COR-L47 (cell line): ENCODE data around the gene JAK2.
"Not testable (repeated sequence)": the region's sequence is repeated elsewhere in the genome, so short reads cannot be mapped to it uniquely, and the experiment has no call there.

Source experiments
- DNase-seq: peaks from one replicate; lab custom pipeline; 2025; lab: John Stamatoyannopoulos, UW

JAK2 gene

DNA sequence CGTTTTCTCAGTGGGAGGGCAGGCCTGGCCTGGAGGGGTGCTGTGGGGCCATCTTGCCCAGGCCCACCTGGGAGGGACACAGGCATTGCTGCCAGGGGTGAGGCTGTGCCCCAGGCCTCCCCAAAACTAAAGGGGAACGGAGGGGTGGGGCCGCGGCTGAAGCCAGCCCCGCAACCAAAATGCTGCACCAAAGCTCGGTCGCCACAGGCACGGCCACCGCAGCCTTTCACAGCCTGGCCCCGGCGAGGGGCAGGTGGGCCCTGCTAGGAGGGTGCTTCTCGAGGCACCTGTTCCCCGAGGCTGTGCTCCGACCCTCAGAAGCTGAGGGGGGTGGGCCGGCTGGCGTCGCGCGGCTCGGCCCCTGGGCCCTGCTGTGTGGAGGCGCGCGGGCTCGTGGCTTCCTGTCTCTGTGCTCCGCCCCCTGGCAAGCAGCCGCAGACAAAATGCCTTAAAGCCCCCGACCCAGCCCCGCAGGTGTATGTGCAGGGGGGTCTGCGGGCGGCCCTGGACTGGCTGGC, 57.6 kb downstream of the JAK2 start:
- no peak for DNase-seq

DNA sequence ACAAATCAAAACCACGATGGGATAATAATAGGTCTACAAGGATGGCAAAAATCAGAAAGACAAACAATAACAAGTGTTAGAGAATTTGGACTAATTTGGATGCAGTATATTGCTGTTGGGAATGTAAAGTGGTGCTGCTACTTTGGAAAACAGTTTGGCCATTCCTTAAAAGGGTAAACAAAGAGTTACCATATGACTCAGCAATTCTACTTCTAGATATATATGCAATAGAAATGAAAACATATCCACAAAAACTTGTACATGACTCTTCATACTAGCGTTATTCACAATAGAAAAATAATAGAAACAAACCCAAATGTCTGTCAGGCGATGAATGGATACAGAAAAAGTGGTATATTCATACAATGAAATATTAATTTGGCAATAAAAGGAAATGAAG, 58.3 kb downstream of the JAK2 start:
- DNase-seq, result no peak

- DNase-seq, result no peak
Observed at GRCh38 chr9:5044160-5044559, 59.1 kb downstream of the JAK2 start.

DNA sequence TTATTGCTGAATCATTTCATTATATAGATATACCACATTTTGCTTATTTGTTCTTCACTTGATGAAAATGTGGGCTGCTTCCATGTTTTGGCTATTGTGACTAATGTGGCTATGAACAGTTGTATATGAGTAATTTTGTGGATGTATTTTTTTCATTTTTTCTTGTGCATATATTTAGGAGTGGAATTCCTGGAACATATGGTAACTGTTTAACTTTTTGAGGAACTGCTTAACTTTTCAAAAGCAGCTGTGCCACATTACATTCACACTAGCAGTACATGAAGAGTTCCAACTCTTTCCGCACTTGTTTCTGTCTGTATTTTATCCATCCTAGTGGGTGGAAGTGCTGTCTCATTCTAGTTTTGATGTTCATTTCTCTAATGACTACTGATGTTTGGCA, 67.8 kb downstream of the JAK2 start:
- DNase-seq, result no peak

DNA sequence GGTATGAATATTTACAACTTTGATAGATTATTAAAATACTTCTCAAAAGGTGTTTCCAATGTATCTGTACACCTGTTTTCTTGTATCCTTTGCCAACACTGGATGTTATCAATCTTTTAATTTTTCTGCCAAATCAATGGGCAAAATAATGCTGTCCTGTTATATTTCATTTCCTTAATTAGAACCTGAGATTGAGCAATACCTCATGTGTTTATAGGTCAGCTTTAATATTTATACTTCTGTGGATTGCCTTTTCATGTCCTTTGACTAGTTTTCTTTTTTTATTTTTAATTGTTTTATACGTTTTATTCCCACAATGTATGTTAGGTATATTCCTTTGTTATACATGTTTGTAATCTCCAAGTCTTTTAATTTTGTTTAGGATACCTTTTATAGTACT, 77.6 kb downstream of the JAK2 start:
- no peak for DNase-seq

DNA sequence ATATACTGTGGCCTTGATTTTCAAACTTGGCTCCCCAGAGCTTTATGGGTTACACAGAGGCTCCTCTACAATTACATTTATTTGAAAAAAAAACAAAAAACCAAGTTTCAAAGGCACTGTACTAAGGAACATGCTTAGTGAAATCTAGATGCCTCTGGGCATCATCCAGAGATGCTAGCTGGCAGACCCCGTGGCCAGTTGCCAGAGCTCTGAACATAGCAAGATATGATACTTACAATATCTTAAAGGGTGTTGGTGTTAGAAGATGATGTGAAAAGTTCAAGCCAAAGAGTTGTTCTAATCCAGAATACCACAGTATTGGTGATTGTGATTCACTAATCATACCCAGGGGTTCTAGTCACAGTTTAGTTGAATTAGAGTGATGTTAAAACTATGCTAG, 87.8 kb downstream of the JAK2 start:
- DNase-seq, result no peak

GRCh38 chr9:5073701-5074100, 88.6 kb downstream of the JAK2 start:
- DNase-seq, result no peak

- no peak for DNase-seq
Observed at GRCh38 chr9:5085993-5086392, 100.9 kb downstream of the JAK2 start.

DNA sequence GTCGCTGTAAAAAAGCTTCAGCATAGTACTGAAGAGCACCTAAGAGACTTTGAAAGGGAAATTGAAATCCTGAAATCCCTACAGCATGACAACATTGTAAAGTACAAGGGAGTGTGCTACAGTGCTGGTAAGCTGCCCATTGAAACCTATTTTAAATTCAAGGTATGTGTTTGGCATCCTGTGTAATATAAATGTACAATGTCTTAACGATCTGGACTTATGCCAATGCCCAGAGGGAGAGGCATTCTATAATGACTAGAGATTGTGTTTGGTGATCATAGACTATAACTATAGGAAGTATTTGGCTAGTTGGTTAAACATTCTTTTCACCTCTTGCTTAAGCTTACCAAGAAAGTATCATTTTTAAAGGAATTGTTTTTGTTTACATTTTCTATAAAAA, 104.7 kb downstream of the JAK2 start:
- DNase-seq, result peak; percentile 60

- no peak for DNase-seq
Observed at GRCh38 chr9:5095795-5096194, 110.7 kb downstream of the JAK2 start.

- no peak for DNase-seq
Observed at GRCh38 chr9:5099466-5099865, 114.4 kb downstream of the JAK2 start.

DNA sequence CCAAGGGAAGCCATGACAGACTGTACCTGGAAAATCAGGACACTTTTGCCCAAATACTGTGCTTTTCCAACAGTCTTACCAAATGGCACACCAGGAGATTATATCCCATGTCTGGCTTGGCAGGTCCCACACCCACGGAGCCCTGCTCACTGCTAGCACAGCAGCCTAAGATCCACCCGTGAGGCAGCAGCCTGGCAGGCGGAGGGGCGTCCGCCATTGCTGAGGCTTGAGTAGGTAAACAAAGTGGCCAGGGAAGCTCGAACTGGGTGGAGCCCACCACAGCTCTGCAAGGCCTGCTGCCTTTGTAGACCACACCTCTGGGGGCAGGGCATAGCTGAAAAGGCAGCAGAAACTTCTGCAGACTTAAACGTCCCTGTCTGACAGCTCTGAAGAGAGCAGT, 116.1 kb downstream of the JAK2 start:
- not testable (repeated sequence) for DNase-seq

GRCh38 chr9:5106517-5106916, 121.4 kb downstream of the JAK2 start:
- DNase-seq, result not testable (repeated sequence)

DNA sequence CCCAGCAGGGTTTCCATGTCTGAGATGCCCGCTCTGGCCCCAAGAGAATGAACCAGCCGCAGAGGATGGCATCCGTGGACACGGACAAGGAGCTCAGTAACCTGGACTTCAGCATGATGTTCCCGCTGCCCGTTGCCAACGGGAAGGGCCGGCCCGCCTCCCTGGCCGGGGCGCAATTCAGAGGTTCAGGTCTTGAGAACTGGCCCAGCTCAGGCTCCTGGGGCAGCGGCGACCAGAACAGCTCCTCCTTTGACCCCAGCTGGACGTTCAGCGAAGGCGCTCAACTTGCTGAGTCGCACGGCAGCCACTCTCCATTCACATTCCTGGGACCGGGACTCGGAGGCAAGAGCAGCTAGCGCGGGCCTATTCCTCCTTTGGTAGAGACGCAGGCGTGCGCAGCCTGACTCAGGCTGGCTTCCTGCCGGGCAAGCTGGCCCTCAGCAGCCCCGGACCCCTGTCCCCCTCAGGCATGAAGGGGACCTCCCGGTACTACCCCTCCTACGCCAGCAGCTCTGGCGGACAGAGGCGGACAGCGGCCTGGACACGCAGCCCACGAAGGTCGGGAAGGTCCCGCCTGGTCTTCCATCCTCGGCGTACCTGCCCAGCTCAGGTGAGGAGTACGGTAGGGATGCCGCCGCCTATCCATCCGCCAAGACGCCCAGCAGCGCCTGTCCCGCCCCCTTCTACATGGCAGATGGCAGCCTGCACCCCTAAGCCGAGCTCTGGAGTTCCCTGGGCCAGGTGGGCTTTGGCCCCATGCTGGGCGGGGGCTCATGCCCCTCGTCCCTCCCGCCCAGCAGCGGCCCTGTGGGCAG, 126.0 kb downstream of the JAK2 start:
- DNase-seq, result no peak

DNA sequence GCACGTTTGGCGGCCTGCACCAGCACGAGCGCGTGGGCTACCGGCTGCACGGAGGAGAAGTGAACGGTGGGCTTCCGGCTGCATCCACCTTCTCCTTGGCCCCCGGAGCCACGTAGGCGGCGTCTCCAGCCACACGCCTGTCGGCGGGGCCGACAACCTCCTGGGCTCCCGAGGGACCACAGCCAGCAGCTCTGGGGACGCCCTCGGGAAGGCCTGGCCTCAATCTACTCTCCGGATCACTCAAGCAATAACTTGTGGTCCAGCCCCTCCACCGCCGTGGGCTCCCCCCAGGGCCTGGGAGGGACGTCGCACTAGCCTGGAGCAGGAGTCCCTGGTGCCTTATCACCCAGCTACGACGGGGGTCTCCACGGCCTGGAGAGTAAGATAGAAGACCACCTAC, 126.6 kb downstream of the JAK2 start:
- DNase-seq, result no peak

DNA sequence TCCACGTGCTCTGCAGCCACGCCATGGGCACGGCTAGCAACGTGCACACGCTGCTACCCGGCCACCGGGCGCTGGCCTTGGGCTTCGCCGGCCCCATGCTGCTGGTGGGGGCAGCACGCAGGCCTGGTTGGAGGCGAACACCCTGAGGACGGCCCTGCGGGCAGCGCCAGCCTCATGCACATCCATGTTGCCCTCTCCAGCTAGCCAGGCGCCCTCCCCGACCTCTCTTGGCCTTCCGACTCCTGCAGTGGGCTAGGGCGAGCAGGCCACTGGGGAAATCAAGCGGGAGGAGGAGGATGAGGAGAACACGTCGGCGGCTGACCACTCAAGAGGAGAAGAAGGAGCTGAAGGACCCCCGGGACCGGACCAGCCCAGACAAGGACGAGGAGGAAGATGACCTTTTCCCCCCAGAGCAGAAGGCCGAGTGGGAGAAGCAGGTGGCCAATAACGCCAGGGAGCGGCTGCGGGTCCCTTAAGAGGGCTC, 127.1 kb downstream of the JAK2 start:
- no peak for DNase-seq

- DNase-seq, result no peak
Observed at GRCh38 chr9:5112646-5113045, 127.6 kb downstream of the JAK2 start.

- DNase-seq, result no peak
Observed at GRCh38 chr9:5113523-5113922, 128.5 kb downstream of the JAK2 start.

GRCh38 chr9:5113994-5114748, 129.1 kb downstream of the JAK2 start:
- DNase-seq, result no peak

GRCh38 chr9:5122116-5122515, 137.0 kb downstream of the JAK2 start:
- no peak for DNase-seq

DNA sequence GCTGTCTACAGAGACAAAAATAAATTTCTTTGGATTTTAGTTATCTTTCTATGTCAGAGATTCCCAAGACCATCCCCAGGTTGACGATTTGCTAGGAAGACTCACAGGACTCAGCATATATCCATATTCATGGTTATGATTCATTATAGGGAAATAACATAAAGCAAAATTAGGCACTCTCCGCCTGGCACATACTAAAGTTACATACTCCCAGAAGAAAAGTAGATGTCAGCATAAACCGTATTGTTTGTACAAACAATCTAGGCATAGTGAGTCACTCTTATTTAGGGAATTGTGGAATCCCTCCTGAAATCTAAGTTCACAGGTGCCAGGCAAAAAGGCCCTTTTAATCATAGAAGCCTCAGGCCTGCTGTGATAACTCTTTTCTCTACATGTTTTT, 137.4 kb downstream of the JAK2 start:
- no peak for DNase-seq

GRCh38 chr9:5140151-5140550, 155.1 kb downstream of the JAK2 start:
- no peak for DNase-seq

DNA sequence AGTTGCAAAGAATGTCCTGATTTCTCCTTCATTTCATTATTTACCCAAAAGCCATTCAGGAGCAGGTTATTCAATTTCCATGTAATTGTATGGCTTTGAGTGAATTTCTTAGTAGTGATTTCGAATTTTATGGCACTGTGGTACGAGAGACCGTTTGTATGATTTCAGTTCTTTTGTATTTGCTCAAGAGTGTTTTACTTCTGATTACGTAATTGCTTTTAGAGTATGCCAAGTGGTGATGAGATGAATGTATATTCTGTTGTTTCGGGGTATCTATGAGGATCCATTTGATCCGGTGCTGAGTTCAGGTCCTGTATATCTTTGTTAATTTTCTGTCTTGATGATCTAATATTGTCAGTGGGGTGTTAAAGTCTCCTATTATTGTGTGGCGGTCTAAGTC, 159.1 kb downstream of the JAK2 start:
- no peak for DNase-seq
